HepG2 (cell line): ENCODE results near the gene CYP4F12. TPM values are rescaled to one million over a fixed set of nuclear protein-coding genes. Genes with fewer than 3 reads are reported as not detected.
A peak's percentile ranks its signal among the peaks of the same experiment; 100 is the strongest.

Experiments
- BRF2 ChIP-seq: sonication (generic); formaldehyde crosslinking; IDR thresholded peaks from 2 replicates; pipeline ENCODE4 v1.8.1; 2022; ENCODE audit warnings: mild to moderate bottlenecking, missing genetic modification reagents
- CSRNP2 ChIP-seq: sonication (generic); formaldehyde crosslinking; conservative IDR thresholded peaks from 2 replicates; pipeline ENCODE4 v1.8.0; 2022; ENCODE audit warnings: low read depth, missing genetic modification reagents
- ELF4 ChIP-seq: sonication (generic); formaldehyde crosslinking; IDR thresholded peaks from 2 replicates; pipeline ENCODE4 v1.5.0; 2020; ENCODE audit warnings: missing genetic modification reagents, mild to moderate bottlenecking, moderate library complexity, borderline replicate concordance
- GABPB1 ChIP-seq: IDR thresholded peaks from 2 replicates; pipeline ENCODE4 v1.6.1; 2016; ENCODE audit warnings: mild to moderate bottlenecking, missing genetic modification reagents, moderate library complexity, missing compliant biosample characterization
- MBNL3 ChIP-seq: fragments of 250-450 bp; sonication (Bioruptor Pico); conservative IDR thresholded peaks from 2 replicates; pipeline ENCODE4 v1.8.0; 2022; ENCODE audit warnings: mild to moderate bottlenecking, inconsistent platforms
- PBX3 ChIP-seq: sonication (generic); formaldehyde crosslinking; IDR thresholded peaks from 2 replicates; pipeline ENCODE4 v1.8.1; 2023; ENCODE audit warnings: missing genetic modification reagents, inconsistent platforms, borderline replicate concordance
- POLR2G ChIP-seq: fragments of 200-400 bp; formaldehyde crosslinking; IDR thresholded peaks from 2 replicates; pipeline ENCODE4 v1.6.1; 2018; ENCODE audit warnings: mild to moderate bottlenecking, low read depth, low read length, moderate library complexity
- RBAK ChIP-seq: sonication (generic); formaldehyde crosslinking; IDR thresholded peaks from 2 replicates; pipeline ENCODE4 v1.5.1; 2020; ENCODE audit warnings: mild to moderate bottlenecking, missing genetic modification reagents
- ZBTB43 ChIP-seq: sonication (generic); formaldehyde crosslinking; conservative IDR thresholded peaks from 2 replicates; pipeline ENCODE4 v1.4.0; 2020; ENCODE audit warnings: missing genetic modification reagents
- ZNF326 ChIP-seq: sonication (generic); formaldehyde crosslinking; IDR thresholded peaks from 2 replicates; pipeline ENCODE4 v1.4.0; 2020; ENCODE audit warnings: missing genetic modification reagents, borderline replicate concordance
- ZNF350 ChIP-seq: sonication (generic); formaldehyde crosslinking; IDR thresholded peaks from 2 replicates; pipeline ENCODE4 v1.4.0; 2020; ENCODE audit warnings: mild to moderate bottlenecking, low read depth, missing genetic modification reagents, borderline replicate concordance
- ZNF512B ChIP-seq: sonication (generic); formaldehyde crosslinking; IDR thresholded peaks from 2 replicates; pipeline ENCODE4 v1.5.1; 2020; ENCODE audit warnings: missing genetic modification reagents, mild to moderate bottlenecking, borderline replicate concordance
- ZNF619 ChIP-seq: sonication (generic); formaldehyde crosslinking; IDR thresholded peaks from 2 replicates; pipeline ENCODE4 v1.4.0; 2020; ENCODE audit warnings: mild to moderate bottlenecking, missing genetic modification reagents
- polyA plus RNA-seq, 8 experiments: library from polyadenylated mRNA; depleted of rRNA in 3 of 8; stranded (reverse) in 7 of 8; unstranded in 1 of 8; fragments of >200 nt; fragmentation: Illumina TruSeq in 4 of 8; extraction: Trizol in 4 of 8; gene quantifications; 2 replicates each; pipeline versions ENCODE4 v1.2.1 to v1.2.3, GENCODE V29; 2011 to 2016; ENCODE audit warnings: low read depth in 4 of 8, missing spikeins in 1 of 8, mixed read lengths in 1 of 8; ENCODE audit not compliant: insufficient read depth in 1 of 8
- total RNA-seq, 5 experiments: library from RNA; depleted of rRNA; stranded (reverse); fragments of >200 nt; fragmentation: Illumina TruSeq; extraction: Trizol; gene quantifications; 2 replicates each; pipeline ENCODE4 v1.2.3, GENCODE V29; 2016; ENCODE audit warnings: low read depth in 1 of 5
- TF ChIP-seq, protein P1 (sequence below): sonication (generic); formaldehyde crosslinking; IDR thresholded peaks from 2 replicates; pipeline ENCODE4 v1.9.0; 2021; ENCODE audit warnings: mild to moderate bottlenecking, missing genetic modification reagents

The CYP4F12 gene
- total and polyA plus RNA-seq, 2 of the 13 experiments (the other 11 are each of a cell fraction or from before 2014, with no cell fraction given): 29.9 to 30.8 TPM

GRCh38 chr19:15631817-15632216 lies 41.1 kb upstream of the CYP4F12 start (continued):
- TF ChIP-seq CSRNP2 (no peak), POLR2G (no peak), ZNF619 (CRISPR knock-in tag) (no peak), ELF4 (no peak), BRF2 (CRISPR knock-in tag) (no peak), ZNF350 (no peak), GABPB1 (CRISPR knock-in tag) (no peak), ZBTB43 (CRISPR knock-in tag) (peak; percentile 81; the same call in 1 of the 2 replicates), RBAK (CRISPR knock-in tag) (no peak), PBX3 (CRISPR knock-in tag) (peak; percentile 69; the same call in 1 of the 2 replicates), ZNF512B (no peak), MBNL3 (CRISPR knock-in tag) (no peak), ZNF326 (CRISPR knock-in tag) (no peak)
- TF ChIP-seq, protein P1, sequence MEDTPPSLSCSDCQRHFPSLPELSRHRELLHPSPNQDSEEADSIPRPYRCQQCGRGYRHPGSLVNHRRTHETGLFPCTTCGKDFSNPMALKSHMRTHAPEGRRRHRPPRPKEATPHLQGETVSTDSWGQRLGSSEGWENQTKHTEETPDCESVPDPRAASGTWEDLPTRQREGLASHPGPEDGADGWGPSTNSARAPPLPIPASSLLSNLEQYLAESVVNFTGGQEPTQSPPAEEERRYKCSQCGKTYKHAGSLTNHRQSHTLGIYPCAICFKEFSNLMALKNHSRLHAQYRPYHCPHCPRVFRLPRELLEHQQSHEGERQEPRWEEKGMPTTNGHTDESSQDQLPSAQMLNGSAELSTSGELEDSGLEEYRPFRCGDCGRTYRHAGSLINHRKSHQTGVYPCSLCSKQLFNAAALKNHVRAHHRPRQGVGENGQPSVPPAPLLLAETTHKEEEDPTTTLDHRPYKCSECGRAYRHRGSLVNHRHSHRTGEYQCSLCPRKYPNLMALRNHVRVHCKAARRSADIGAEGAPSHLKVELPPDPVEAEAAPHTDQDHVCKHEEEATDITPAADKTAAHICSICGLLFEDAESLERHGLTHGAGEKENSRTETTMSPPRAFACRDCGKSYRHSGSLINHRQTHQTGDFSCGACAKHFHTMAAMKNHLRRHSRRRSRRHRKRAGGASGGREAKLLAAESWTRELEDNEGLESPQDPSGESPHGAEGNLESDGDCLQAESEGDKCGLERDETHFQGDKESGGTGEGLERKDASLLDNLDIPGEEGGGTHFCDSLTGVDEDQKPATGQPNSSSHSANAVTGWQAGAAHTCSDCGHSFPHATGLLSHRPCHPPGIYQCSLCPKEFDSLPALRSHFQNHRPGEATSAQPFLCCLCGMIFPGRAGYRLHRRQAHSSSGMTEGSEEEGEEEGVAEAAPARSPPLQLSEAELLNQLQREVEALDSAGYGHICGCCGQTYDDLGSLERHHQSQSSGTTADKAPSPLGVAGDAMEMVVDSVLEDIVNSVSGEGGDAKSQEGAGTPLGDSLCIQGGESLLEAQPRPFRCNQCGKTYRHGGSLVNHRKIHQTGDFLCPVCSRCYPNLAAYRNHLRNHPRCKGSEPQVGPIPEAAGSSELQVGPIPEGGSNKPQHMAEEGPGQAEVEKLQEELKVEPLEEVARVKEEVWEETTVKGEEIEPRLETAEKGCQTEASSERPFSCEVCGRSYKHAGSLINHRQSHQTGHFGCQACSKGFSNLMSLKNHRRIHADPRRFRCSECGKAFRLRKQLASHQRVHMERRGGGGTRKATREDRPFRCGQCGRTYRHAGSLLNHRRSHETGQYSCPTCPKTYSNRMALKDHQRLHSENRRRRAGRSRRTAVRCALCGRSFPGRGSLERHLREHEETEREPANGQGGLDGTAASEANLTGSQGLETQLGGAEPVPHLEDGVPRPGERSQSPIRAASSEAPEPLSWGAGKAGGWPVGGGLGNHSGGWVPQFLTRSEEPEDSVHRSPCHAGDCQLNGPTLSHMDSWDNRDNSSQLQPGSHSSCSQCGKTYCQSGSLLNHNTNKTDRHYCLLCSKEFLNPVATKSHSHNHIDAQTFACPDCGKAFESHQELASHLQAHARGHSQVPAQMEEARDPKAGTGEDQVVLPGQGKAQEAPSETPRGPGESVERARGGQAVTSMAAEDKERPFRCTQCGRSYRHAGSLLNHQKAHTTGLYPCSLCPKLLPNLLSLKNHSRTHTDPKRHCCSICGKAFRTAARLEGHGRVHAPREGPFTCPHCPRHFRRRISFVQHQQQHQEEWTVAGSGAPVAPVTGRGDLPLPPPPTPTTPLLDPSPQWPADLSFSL (CRISPR knock-in tag): no peak
